Brain microvascular endothelial cell (primary cell): Measurements from ENCODE around the gene PTPRCAP.

ENCODE experiments used
- DNase-seq: peaks from one replicate; pipeline ENCODE4 v3.0.0-alpha.2; 2020
- H3K27ac ChIP-seq: fragments of 250-450 bp; sonication (Bioruptor Pico); 2 replicates; pipeline ENCODE4 v1.5.1; 2020; ENCODE audit warnings: mild to moderate bottlenecking, moderate library complexity
- H3K27me3 ChIP-seq: fragments of 250-450 bp; sonication (Bioruptor Pico); replicated peaks from 2 replicates; pipeline ENCODE4 v1.5.1; 2020; ENCODE audit warnings: mild to moderate bottlenecking
- H3K36me3 ChIP-seq: fragments of 250-450 bp; sonication (Bioruptor Pico); replicated peaks from 2 replicates; pipeline ENCODE4 v1.5.1; 2020; ENCODE audit warnings: mild to moderate bottlenecking
- H3K4me3 ChIP-seq: 2 replicates; pipeline ENCODE4 v1.5.1; 2011; ENCODE audit warnings: low read depth, mild to moderate bottlenecking, control low read depth, low read length, moderate library complexity
- CTCF ChIP-seq: IDR thresholded peaks from 2 replicates; pipeline ENCODE4 v1.5.1; 2011; ENCODE audit warnings: low read depth, mild to moderate bottlenecking, moderate library complexity, low read length, control low read depth, inconsistent platforms; ENCODE audit errors: missing control alignments
- in situ Hi-C: cut with HindIII; loops from 2 replicates; pipeline ENCODE4 v1.10.0; 2017; ENCODE audit warnings: low sequenced_read_pairs, low pct_ligation_motif_present

PTPRCAP gene

GRCh38 chr11:67422891-67423290 lies 14.6 kb downstream of the PTPRCAP start:
- H3K27ac ChIP-seq: no peak overlapping the region
- DNase-seq: no peak
- no peak for TF ChIP-seq CTCF
- no peaks in the 10 kb centered on the region for H3K27me3 ChIP-seq
- in situ Hi-C loops: no loop called here
- no peaks in the 10 kb centered on the region for H3K36me3 ChIP-seq
- no peak overlapping the region for H3K4me3 ChIP-seq

DNA sequence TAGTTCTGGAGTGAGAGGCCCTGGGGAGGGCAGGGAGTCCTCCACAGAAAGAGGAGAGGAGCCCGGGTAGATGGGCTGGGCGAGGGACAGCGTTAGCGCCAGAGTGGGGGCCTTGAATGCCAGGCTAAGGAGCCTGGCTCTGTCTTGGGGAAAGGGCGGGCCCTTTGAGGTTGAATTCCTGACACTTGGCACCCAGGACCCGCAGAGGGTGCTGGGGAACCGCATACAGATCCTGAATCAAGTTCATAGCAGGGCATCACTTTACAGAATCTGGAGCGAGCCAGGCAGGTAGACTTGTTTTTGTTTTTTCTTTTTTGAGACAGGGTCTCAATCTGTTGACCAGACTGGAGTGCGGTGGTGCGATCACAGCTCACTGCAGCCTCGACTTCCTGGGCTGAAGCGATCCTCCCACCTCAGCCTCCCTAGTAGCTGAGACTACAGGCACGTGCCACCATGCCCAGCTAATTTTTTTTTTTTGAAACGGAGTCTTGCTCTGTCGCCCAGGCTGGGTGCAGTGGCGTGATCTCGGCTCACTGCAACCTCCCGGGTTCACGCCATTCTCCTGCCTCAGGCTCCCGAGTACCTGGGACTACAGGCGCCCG lies 16.0 kb downstream of the PTPRCAP start:
- in situ Hi-C loops: no loop called here
- TF ChIP-seq CTCF: no peak
- H3K27ac ChIP-seq: no peak overlapping the region
- H3K4me3 ChIP-seq: peak overlapping the region; percentile 31
- no peak for DNase-seq
- H3K27me3 ChIP-seq: no peaks in the 10 kb centered on the region
- no peaks in the 10 kb centered on the region for H3K36me3 ChIP-seq

DNA sequence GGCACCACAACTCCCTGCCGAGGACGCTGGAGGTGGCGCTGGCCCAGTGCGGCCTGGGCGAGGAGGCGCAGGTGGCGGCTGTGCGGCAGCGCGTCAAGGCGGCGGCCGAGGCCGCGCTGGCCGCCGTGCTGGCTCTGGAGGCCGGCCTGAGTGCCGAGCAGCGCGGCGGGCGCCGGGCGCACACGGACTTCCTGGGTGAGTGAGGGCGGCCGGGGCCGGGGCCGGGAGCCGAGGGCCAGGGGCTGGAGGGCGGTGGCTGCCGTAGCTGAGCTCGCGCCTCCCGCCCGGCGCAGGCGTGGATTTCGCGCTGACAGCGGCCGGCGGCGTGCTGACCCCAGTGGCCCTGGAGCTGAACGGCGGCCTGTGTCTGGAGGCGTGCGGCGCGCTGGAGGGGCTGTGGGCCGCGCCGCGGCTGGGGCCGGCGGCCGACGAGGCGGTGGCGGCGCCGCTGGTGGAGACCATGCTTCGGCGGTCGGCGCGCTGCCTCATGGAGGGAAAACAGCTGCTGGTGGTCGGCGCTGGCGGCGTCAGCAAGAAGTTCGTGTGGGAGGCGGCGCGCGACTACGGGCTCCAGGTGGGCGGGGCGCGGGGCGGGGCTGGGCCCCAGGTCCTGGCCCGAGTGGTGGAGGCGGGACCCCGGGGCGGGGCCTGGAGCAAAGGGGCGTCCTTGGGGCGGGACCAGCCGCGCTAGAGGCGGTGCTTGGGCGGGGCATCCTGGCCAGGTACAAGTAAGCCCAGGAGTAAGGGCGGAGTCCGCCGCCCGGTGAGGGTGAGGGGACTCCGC lies 16.6 kb downstream of the PTPRCAP start:
- Histone ChIP-seq H3K27ac (peak overlapping the region; percentile 49), H3K4me3 (peak overlapping the region; percentile 47), H3K27me3 (no peaks in the 10 kb centered on the region), H3K36me3 (no peaks in the 10 kb centered on the region)
- in situ Hi-C loops: no loop called here
- DNase-seq: peak; percentile 88
- no peak for TF ChIP-seq CTCF

- DNase-seq: no peak
- TF ChIP-seq CTCF: no peak
- H3K27ac ChIP-seq: peak overlapping the region; percentile 49
Observed at GRCh38 chr11:67420147-67420645, 17.3 kb downstream of the PTPRCAP start.

GRCh38 chr11:67419325-67420049 lies 18.0 kb downstream of the PTPRCAP start:
- no peaks in the 10 kb centered on the region for H3K36me3 ChIP-seq
- in situ Hi-C loops: no loop called here
- H3K27ac ChIP-seq: no peak overlapping the region
- no peak overlapping the region for H3K4me3 ChIP-seq
- peaks cover 5% of the 10 kb centered on the region for H3K27me3 ChIP-seq
- DNase-seq: no peak
- TF ChIP-seq CTCF: no peak

More at GRCh38 chr11:67420147-67420645, 17.3 kb downstream of the PTPRCAP start:
- in situ Hi-C loops: no loop called here
- Histone ChIP-seq H3K4me3 (peak overlapping the region; percentile 47), H3K27me3 (peaks cover under 1% of the 10 kb centered on the region), H3K36me3 (no peaks in the 10 kb centered on the region)
